ENCODE results near the gene ADCY1.

The ADCY1 gene

DNA sequence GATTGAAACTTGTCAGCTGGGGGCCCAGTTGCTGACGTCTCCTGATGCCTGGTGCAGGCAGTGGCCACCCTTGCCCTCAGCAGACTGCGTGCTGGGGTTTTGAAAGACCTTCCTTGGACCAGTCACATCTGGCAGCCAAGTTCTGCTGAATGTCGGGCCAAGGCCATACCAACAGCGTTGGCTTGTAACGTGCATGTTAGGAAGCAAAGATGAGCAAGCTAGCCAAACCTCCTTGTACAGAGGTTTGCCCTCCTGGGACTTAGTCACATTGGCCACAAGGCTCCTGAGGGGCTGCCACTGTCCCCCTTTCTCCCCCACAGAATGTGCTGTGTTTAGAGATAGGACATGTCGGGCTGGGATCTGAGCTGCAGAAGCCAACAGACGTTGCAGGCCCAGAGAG is 49.0 kb downstream of the ADCY1 start:
- in situ Hi-C loops (cut with MboI; ENCODE audit: low sequenced_read_pairs), result no loop called here

DNA sequence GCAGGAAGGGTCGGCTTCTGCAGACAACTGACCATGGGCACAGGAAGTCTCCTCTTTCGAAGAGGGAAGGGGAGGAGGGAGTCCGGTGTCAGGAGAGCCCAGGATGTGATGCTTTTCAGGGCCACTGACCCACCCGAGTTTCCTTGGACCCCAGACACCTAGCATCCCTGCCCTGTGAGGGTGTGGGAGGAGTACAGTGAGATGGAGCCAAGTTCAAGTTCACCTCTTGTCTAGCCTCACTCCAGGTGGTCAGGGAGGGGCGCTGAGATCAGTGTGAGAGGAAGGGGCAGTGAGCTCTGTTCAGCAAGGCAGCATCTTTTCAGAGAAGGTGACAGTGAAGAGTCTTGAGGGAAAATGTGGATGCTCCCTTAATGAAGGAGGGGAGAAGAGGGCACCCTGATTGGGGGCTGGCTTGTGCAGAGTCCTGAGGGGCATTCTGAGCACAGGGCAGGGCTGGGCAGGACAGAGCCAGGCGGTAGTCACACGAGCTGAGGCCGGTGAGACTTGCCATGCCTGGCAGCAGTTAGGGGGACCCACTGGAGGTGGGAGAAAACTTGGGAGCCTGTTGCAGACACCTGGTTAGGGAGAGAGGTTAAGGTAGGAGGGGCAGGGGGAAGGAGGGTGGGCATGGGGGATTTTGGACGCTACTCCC is 49.7 kb downstream of the ADCY1 start:
- in situ Hi-C loops (cut with MboI; ENCODE audit: low sequenced_read_pairs), result no loop called here

DNA sequence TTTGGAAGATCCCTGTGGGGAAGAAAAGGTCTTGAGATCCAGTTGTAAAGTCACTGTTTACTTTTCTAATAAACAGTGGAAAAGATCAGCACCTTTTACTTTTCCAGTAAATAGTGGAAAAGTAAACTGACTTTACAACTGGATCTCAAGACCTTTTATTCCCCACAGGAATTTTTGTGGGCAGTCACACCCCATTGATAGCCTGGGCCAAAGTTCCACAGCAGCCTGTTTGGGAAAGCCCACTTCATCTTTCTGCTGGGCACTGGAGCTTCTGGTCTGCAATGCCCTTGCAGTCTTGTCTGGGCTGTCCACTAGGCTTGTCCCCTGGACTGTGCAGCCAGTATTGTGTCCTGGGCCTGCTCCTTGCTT is 50.2 kb downstream of the ADCY1 start:
- in situ Hi-C loops (cut with MboI; ENCODE audit: low sequenced_read_pairs), result no loop called here

DNA sequence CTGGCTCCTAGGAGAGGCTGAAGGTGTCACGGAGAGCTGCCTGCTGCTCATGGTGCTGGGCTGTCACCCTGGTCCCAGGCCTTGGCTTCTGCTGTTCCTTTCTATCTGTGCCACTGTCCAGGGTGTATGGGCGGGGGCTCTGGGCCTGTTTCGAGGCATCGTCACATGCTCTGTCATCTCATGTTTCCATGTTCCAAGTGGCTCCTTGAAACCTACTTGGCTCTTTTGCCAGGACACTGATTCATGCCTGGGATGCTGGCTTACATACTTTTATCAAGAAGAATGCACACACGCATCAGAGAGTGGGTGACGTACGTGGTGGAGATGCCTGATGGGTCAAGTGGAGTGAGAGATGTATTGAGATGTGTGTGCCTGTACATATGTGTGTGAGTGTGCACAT is 50.9 kb downstream of the ADCY1 start:
- in situ Hi-C loops (cut with MboI; ENCODE audit: low sequenced_read_pairs), result no loop called here

DNA sequence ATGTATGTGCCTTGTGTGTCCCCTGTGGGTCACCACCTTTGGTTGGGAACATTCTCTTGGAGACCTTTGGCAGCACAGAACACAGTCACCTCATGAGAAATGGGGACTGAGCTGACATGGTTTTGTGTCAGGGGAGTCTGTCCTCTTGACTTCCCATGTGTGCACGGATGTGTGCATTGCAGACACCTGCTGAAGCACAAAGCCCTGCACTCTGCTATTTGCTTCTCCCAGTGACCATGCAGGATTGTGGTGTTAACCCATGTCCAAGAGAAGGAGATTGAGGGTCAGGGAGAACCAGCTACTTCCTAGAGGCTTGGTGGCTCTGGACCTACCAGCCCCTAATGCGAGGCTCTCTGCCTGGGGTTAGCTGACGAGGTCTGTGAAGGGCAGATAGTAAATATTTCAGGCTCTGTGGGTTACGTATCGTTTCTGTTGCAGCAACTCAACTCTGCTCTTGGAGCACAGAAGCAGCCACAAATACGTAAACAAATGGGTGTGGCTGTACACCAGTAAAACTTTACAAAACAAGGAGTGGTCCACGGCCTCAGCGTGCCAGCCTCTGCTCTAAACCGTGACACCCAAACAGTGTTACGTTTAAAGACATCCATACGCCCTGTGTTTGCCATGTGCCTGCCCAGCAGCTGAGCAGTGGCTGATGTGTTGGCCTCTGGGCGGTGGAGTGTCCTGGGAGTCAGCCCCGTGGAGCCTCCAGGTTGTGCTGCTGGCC is 51.7 kb downstream of the ADCY1 start:
- in situ Hi-C loops (cut with MboI; ENCODE audit: low sequenced_read_pairs), result no loop called here

DNA sequence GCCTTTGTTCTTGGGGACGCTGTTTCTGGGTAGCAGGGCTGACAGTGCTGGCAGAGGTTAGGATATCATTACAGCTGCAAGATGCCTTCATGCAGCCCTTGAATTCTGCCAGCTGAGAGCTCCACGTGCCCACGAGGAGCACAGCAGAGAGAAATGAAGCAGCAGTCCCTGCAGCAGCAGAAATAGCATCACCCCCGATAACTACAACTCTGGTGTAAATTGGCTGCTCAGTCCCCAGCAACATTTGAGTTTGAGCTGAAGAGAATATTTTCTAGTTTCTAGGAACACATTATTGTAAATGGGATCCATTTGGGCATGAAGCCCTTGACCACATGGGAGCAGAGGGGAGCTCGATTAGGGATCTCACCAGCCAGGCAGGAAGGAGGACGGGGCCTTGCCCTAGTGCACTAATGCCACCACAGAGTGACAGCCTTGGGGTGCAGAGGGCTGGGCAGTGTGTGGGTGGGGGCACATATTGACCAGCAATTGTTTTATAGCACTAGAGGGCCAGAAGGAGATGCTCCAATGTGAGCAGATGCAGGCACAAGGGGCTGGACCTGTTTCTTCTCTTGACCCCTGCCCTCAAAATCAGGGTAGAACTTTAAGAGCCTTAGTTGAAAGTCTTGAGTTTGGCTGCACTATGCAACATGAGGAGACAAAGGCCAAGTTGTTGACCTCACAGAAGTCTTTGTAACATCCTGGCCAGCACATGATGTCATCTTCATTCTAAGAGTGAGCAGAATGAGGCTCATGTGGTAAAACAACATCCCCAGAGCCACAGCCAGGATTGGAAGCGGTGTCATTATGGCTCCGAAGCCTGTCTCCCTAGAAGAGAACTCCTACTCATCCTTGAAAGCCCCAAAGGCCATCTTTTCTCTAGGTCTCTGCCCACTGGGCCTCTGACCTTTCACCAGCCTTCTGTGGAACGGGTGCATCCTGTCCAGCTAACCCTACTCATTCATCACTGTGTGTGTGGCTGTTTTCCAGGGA is 52.6 kb downstream of the ADCY1 start:
- in situ Hi-C loops (cut with MboI; ENCODE audit: low sequenced_read_pairs), result no loop called here

DNA sequence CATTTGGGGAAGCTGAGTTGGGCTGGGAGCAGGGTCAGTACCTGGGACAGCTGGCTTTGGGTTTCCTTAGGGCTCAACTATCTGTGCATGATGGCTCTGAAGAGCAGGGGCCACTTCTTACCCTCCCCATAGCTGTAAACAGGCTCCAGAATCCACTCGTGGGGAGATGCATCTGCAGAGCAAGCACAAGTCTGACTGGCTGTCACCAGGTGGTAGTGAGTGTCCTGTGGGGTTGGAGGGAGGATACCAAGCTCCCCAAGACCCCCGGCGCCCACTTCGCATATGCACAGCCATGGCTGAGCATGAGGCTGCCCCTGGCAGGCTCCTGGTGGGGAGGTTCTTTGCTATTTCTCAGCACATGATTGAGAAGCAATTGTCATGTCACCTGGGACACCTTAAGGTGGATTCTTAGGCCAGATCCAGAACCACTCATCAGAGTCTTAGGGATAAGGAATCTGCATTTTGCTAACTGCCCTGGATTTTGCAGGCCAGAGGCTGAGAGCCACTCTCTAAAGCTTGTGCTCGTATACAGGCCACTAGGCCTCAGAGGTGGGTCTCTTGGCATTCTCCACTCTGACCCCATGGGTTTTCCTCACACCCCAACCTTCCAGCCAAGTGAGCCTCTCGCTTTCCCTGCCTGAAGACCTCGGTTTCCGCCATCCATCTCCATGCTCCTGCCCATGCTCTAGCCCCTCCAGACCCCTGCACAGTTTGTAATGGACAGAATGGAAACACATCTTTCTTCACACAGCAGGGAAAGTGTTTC is 53.7 kb downstream of the ADCY1 start:
- in situ Hi-C loops (cut with MboI; ENCODE audit: low sequenced_read_pairs), result no loop called here

DNA sequence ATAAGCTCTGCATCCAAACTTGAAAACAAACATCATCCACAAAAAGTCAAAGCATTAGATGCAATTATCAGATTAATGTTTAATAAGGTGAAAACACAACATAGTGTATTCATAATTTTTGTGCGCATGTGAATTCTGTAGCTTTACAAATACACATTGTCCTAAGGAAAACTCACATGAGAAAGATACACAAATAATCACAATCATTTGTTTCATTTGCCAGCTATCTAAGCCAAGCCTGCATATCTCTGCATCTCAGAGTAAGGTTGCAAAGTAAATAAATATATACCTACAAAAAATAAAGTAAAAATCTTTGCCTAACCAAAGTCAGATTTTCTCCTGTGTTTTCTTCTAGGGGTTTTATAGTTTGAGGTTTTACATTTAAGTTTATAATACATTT is 57.4 kb downstream of the ADCY1 start:
- in situ Hi-C loops (cut with MboI; ENCODE audit: low sequenced_read_pairs), result no loop called here

DNA sequence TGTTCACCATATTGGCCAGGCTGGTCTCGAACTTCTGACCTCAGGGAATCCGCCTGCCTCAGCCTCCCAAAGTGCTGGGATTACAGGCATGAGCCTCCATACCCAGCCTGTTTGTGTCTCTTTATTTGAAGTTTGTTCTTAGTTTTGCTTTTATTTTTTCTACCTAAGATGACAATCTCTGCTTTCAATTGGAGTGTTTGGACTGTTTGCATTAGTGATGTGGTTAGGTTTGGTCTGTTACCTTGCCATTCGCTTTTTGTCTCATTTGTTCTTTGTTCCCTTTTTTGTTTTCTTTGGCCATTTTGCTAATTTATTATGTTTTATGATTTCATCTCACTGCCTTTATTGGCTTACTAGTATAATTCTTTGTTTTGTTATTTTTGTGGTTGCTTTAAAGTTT is 62.6 kb downstream of the ADCY1 start:
- in situ Hi-C loops (cut with MboI; ENCODE audit: low sequenced_read_pairs), result no loop called here

DNA sequence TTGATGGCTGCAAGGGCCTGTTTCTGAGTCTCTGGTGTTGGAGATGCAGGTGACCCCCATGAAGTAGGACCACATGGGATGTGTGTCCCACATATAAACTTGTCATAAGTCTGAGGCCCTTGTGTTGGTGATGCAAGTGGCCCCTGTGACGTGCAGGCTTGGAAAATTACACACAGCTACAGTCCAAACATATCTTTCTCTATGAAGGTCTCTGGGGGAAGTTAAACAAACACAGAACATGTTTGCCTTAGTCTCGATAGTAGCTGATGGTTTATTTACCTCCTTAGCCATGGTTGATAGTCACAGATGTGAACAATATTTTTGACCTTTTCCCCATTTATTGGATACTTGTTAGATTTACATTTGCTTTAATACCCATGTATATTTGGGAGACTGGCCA is 64.7 kb downstream of the ADCY1 start:
- in situ Hi-C loops (cut with MboI; ENCODE audit: low sequenced_read_pairs), result no loop called here

DNA sequence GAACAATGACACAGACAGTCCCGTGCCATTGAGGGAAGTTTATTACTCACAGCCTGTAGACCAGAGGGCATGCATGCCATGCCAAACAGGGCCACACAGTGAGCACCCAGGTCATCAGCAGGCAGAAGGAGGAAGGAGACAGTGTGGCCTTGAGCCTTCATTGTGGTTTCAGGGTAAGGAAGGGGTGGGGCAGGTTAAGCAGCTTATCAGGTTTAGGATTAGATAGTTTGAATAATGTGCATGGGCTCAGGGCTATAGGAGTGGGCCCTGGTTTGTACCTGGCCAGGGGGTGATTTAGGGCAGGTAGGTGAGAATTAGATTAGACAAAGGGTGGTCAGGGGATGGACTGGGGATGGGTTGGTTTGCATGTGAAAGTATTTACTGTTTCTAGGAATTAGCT is 67.9 kb downstream of the ADCY1 start:
- in situ Hi-C loops (cut with MboI; ENCODE audit: low sequenced_read_pairs), result no loop called here

DNA sequence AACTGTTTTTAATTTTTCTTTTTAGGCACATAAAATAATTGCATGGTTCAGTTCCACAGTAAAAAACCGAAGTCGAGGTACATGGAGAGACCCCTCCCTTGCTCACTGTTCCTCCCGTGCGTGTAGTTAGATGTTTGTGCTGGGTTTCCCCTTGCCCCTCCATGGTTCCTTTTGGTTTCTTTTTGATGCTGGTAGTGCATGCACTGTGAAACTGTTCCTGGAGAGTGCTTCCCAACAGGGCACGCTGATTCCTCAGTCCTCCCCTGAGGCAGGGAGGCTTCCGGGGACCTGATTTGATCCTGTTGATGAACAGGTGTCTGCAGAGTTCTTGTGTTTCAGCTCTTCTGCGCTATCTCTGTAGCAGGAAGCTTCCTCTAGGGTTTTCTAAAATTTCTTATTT is 69.5 kb downstream of the ADCY1 start:
- in situ Hi-C loops (cut with MboI; ENCODE audit: low sequenced_read_pairs), result no loop called here

DNA sequence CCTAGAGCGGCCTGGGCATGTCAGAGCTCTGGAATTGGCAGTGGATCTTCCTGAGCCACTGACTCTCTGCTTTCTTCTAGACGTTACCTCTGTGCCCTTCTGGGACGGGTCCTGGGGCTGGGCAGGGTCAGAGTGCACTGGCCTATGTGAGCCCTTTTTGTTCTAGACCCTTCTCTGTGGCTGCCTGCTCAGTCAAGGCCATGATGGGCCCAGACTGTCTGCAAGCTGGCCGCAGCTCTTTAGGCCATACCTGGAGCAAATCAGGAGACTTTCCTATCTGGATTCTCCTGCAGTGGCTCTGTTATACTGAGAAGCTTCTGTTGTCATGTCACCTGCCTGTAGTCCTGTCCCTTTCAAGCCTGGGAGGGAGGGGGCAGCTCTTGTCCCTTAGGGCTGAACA is 70.1 kb downstream of the ADCY1 start:
- in situ Hi-C loops (cut with MboI; ENCODE audit: low sequenced_read_pairs), result no loop called here

DNA sequence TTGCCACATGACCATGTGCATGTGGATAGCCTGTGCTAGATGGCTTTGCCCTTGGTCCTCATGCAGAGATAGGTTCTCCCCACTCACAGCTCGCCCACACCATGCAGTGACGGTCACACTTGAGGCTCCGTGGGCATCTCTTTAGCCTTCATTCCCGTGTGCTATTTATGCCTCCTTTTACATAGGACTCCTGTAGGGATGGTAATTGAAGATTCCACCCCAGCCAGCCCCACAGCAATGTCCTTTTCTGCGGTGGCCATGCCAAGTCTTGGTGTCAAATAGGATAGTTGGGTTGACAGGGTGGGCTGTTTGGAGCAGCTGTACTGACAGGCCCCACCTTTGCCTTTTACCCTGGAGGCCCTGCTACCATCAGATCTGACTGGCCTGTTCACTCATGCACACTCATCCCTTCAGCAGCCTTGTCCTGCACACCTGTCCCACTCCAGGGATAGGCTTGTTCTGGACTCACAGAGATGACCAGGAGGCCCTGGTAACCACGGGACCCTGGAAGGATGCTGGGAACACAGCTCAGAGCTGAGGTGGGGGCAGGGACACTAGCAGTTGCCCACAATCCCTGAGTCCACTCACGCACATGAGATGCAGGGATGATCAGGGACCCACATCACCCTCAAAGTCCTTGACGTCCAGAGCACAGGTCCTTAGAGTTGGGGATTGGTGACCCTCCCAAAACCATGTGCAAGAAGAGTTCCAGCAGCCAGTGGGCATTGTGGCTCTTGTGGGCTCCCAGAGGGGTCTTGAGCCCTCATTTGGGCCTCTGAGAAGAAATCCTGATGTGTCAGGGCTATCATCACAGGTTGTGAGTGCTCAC is 71.2 kb downstream of the ADCY1 start:
- in situ Hi-C loops (cut with MboI; ENCODE audit: low sequenced_read_pairs), result no loop called here

DNA sequence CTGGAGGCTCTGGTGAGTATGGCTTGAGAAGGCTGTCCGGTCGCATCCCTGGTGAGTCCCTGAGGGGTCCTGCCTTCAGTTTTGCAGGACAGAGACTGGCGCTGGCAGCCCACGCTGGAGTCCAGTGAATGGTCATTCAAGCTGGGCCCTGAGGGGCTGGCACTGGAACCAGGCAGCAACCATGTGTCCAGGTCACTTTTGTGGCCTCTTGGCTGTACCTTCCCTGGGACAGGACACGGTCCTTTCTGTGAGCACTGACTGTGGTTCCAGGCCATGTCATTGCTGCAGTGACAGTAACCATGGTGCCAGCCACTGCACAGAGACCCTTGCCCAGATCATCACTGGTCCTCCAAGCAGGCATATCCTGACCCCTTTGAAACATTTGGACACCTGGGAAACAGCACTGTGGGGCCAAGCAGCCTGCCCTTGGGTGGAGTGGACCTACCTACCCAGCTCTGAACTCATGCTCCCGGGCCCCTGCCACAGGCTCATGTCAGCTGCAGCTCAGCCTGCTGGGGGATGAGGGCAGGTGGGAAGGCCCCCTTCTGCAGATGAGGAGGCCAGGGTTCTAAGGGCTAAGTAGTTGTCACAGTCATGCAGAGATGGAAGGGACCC is 72.1 kb downstream of the ADCY1 start:
- in situ Hi-C loops (cut with MboI; ENCODE audit: low sequenced_read_pairs), result no loop called here

DNA sequence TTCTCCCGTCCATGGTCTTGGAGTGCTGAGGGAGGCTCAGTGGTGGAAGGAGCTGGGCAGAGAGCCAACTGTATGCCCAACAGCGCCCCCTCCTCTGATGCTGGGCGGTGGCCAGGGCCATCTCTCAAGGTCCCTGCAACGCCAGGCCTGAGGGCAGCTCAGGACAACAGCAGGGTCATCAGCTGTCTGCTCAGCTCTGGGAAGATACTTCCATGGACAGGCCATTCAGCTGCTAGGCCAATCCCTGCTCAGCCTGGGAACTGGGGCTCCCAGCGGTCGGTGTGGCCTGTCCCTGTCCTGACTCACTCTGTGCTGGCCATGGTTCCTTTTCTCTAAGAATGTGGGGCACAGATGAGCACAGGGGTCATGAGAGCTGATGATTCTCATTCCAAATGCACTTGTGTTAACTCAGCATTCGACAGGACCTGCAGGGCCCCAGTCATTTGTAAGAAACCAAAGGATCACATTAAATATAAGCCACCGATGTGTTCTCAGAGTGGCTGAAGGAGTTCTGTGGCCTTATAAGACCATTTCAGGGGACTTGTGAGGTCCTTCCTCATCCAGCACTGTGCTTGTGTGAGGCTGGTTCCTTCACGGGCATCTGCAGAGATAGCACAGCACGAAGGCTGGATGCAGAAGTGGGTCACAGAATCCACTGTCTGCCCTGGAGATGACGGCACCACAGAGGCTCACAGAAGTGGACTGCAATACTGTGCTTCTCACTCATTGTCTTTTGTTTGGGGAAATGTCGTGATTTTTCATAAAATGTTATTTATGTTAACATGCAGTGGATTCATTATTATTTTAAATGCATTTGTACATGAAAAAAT is 73.0 kb downstream of the ADCY1 start:
- in situ Hi-C loops (cut with MboI; ENCODE audit: low sequenced_read_pairs), result no loop called here

DNA sequence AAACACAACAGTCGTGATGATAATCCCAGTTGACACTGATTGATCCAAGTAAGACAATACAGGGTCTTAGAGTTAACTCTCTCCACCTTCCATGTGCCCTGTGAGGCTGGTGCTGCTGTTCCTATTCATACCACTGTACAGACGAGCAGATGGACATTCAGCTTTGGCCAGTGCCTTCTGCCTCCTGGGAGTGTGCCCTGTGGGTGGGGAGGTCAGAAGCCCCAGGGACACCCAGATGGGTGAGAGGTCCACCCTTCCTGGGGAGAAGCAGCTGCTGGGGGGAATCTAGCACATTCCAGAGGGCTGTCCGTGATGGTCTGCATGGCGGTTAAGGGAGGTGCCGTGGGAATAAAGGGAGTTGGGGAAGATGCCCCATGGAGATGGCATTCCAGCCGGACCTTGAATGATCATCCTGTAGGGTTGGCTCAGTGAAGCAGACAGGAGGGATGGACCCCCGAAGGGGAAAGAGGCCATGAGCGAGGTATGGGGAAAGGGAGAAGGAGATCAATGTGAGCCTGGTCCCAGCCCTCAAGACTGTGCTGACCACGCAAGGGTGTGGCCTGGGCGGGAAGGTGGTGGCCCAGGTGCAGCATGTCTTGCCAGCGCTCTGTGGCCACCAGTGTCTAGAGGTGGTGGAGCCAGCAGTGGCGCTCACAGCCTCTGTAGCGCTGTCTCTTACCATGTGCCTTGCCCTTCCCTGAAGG is 74.0 kb downstream of the ADCY1 start:
- in situ Hi-C loops (cut with MboI; ENCODE audit: low sequenced_read_pairs), result no loop called here

DNA sequence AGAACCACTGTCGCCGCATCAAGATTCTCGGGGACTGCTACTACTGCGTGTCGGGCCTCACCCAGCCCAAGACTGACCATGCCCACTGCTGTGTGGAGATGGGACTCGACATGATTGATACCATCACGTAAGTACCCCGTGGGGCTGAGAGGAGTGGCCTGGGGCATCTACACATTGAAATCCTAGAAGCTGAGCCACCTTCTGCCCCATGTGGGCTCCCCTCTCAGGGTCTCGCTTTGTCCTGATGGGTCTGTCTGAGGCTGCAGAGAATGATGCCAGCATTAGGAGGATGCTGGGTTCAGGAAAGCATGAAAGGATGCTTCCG is 74.5 kb downstream of the ADCY1 start:
- in situ Hi-C loops (cut with MboI; ENCODE audit: low sequenced_read_pairs), result no loop called here
